ENCODE results near the gene SLC35D2.
A peak's percentile ranks its signal among the peaks of the same experiment; 100 is the strongest.

SLC35D2 gene

DNA sequence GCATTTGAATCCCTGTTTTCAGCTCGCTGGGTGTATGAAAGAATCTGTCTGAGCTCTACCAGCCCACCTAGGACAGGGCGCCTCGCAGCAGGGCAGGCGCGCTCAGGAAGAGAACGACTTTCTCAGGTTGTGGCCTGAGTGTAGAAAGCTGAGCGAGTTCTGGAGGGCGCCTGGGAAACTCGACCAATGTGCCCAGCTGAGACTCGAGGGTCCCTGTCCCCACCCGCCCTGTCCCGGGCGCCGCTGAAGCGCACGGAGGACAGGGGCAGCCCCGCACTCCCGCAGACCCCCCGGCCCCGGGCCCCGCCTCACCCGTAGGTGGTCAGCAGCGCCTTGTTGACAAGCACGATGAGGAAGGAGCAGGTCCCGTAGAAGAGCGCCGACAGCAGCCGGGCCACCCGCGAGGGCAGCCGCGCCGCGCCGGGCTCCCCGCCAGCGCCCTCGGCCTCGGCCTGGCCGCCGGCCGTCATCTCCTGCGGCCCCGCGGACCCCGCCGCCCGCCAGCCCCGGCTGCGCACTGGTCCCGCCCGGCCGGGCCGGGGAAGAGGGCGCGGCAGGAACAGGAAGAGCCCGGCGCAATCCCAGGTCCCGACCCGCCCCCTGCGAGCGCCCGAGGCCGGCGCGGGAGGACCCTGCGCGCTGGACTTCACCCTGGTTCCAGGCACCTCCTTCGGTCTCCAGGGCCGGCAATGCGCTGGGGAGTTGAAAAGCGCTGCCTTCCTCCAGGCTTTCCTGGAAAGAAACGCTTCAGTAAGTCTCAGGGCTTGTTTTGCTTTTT, at the start of gene SLC35D2:
TSS of gene SLC35D2 (minus strand) at position 547 of the 778 bp plus-strand sequence. CDS start at position 470, 77 bp downstream.
- no peak for DNase-seq

DNA sequence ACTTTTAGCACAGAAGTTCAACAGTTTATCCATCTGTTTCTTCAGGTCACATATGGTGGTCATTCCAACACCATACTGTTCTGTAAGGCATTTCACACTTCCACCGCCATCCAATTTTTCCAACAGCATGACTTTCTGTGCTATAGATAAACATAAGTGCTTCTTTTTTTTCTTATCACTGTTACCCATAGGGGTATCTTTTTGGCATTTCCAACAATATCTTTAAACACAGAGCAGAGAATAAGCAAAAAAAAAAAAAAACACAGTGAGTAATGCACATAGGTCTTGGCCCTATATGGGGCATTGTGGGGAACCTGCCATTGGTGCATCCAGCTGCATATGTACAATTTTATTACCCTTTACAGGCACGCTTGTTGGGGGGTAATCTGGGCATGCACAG, 46.9 kb upstream of the SLC35D2 start:
- DNase-seq, result no peak

DNA sequence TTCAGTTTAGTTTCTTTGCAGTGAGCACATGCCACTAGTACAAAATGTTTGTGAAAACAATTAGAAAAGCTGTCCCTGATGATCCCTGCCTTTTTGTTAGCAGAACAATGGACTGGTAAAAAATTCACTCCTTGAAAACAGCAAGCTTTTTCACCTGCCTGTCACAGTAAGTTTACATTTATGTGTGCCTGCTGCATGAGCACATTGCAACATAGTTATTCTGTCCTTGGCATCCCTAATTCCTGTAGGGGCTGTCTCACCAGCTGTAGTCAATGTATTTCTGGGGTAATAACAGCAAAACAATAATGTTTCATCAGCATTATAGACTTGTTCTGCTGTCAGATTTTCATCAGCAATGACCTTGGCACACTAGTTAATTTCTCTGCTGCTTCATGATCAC, 46.2 kb upstream of the SLC35D2 start:
- DNase-seq, result no peak

- DNase-seq, result no peak
Observed at GRCh38 chr9:96425500-96426169, 42.1 kb upstream of the SLC35D2 start.

DNA sequence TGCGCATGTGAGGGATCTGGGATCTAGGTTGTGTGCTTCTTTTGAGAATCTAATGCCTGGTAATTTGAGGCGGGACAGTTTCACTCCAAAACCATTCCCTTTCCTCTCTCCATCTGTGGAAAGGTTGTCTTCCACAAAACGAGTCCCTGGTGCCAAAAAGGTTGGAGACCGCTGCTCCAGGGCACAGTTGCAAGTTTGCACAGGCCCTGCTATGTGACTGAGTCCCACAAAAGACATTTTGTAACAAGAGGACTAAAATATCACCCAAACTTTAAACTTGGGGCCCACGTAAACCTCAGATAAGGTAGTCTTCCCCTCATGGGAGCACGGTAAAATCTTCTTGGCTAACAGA, 40.5 kb upstream of the SLC35D2 start:
- no peak for DNase-seq

- DNase-seq, result no peak
Observed at GRCh38 chr9:96423322-96423984, 39.9 kb upstream of the SLC35D2 start.

GRCh38 chr9:96420468-96421219, 37.1 kb upstream of the SLC35D2 start:
- DNase-seq, result no peak

GRCh38 chr9:96419691-96419969, 36.1 kb upstream of the SLC35D2 start:
- no peak for DNase-seq

DNA sequence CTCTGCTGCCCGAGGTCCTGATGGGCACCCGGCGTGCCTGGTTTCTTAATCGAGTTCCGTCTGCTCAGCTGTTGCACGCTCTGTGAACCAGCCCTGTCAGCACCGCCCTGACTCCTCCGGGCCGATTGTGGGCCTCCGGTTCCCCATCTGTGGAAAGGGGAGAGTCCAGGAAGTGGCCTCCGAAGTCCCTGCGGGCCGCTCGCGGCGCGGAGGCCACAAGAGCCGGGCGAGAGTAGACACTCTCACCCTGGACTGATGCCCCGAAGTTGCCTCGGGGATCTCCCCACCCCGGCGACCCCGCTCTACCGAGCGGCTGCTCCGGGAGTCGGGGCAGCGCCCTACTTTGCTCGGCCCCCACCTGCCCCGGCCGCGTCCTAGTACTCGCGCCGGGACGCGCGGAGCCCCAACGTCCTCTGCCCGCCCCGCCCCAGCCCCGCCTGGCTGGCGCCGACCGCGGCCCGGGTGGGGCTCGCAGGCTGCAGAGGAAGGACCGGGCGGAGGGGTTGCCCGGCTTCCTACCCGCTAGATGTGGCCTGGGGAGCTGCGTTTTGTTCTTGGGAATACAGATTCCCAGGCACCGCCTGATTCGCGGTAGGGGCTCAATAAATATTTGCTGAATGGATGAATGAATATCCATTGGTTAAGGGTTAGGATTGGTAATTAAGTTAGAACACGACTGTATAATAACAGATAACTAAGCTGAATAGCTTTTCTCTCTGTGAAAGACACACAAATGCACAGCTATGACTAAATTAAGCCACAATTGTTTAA, 35.6 kb upstream of the SLC35D2 start:
- DNase-seq, result peak; percentile 33

DNA sequence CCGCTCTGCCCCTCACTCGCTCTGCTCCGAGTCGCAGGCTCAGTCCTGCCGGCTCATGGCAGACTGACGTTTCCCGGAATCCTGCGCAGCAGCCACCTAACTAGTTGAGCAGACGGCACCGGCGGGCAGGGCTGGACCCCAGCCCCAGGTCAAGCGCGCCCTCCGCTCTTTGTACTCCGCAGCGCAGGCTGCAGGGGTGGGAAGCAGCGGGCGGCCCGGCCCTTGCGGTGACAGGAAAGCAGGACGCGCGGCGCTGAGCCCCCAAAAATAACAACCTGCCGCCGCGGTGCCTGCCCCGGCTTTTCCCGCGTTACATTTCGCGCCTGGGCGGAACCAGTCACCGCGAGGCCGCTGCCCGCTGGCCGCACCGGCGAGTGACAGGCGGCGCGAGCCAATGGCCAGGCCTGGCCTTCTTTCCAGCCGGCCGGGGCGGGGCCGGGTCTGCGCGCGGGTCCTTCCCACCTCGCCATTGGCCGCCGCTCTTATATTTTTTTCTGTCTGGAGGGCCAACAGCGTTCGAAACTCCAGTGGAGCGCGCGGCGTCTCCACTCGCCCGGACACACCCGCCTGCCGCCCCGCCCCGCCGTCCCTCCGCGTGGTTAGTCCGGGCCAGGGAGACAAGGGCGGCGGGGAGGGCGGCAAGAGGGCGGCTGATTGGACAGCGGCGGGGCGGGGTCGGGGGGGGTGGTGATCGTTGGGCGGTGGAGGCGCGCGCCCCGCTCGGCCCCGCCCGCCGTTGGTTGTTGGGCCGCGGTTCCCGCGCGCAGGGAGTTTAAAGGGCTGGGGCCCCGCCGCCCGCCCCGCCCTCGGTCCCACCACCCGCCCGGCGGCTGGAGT, 34.8 kb upstream of the SLC35D2 start, which contains the start of gene ZNF367:
TSS of gene ZNF367 (minus strand) at position 288 of the 837 bp plus-strand sequence. CDS start 338 bp downstream, outside the sequence.
- peak; percentile 93 for DNase-seq

GRCh38 chr9:96417661-96418082, 34.2 kb upstream of the SLC35D2 start:
- DNase-seq, result no peak

DNA sequence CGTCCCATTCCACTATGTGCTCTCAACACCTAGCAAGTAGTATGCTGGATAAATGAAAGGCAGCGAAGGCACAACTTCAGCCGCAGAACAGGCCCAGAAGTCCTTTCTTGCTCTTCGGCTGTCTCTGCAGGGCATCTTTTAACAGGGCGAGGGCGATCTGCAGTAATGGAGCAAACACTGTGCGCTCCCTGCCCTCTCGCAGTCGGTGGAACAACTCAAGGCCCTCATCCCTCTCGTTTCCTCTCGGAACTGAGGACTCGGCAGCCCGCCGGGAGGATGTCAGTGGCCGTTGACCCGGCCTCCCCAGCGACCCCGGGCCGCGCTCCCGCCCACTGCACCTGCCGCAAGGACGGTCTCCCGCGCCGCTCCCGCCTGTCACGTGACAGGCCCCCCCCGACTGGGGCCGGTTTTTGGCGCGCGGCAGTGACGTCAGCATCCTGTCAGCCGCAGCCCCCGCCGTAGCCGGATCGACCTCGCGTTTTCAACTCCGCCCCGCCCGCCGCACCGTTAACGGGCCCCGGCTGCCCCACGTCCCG, 33.6 kb upstream of the SLC35D2 start:
- DNase-seq, result peak; percentile 59

DNA sequence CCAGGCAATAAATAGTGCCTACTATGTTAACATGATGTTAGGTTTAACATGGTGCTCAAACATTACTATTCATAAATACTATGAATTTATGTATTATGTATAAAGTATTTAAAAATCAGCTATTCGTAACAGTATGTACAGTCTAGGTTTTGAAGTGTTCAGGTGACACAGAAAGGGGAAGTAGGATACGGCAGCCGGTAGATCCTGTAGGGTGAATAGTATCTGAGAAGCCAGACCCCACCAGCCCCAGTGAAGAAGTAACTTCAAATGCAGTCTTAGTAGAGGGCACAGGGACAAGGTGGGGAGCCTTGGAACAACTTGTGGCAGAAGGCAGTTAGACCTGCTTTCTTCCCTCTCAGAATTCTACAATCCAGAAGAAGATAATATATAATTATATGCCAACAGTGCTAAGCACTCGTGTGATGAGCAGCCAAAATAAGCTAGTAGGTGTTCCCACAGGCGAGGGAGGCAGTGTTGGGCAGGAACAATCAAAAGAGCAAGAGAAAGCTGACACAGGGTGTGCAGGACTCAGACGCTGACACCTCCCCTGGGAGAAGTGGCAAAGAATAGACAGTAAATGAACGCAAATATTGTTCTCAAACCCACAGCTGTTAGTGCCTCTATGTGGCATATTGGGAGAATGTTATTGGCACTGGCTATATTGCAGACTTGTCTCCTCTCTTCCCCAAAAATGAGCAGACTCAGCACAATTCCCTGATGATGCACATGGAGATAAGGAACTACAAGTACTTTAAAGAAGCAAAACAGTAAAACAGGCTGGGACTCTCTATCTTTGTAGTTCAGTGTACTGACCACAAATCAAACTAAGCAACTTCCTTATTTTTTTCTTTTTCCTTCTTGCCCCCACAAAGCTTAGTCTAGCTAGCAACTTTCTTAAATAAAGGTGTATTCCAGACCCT, 30.1 kb upstream of the SLC35D2 start:
- DNase-seq, result no peak

GRCh38 chr9:96412174-96412913, 28.8 kb upstream of the SLC35D2 start:
- no peak for DNase-seq

GRCh38 chr9:96411129-96411838, 27.8 kb upstream of the SLC35D2 start:
- no peak for DNase-seq

- DNase-seq, result no peak
Observed at GRCh38 chr9:96408409-96409280, 25.1 kb upstream of the SLC35D2 start.

DNA sequence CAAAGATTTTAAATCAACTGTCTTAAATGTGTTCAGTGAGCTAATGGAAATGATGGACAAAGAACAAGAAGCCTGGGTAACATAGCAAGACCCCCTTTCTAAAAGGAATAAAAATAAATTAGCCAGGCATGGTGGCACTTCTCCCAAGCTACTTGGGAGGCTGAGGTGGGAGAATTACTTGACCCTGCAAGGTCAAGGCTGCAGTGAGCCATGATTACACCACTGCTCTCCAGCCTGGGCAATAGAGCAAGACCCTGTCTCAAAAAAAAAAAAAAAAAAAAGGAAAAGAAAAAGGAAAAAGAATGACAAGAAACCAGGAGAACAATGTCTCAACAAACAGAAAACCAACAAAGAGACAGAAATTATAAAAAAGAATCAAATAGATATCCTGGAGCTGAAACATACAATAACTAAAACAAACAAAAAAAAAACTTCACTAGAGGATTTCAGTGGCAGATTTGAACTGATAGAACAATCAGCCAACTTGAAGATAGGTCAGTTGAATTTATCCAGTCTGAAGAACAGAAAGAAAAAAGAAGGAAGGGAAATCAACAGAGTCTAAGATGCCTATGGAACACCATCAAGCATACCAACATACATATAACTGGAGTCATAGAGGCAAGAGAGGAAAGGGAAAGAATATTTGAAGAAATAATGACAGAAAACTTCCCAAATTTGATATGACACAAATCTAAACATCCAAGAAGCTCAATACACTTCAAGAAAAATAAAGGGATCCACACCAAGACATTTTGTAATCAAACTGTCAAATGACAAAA, 16.8 kb upstream of the SLC35D2 start:
- DNase-seq, result no peak

Measured in DMS 273 treated with DMSO at 0.1 percent for 48 hours (cell line).